ENCODE results near the gene PPA2.

DNA sequence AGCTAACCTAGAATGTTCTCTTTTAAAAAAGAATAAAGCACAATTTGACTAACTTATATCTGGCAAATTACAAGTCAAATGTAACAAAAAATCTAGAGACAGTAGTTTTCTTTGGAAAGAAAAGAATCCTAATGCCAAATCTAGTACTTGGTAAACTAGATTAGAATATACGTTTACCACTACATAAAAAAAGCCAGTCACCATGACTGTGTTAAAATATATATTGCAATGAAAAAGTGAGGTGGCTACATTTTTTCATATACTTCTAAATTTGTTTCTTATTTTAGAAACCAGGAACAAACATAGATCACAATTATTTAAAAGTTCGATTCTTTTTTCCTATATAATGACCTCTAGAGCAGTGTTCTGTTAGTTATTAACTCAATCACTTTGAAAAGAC, 29.6 kb upstream of the PPA2 start:
- TF ChIP-seq CTCF (IDR thresholded peaks at IDR 0.05), result no peak
- TF ChIP-seq POLR2AphosphoS5 (IDR thresholded peaks at IDR 0.05; ENCODE audit: insufficient read depth in 1 of 2, low read depth in 1 of 2), result no peak
- no peak for TF ChIP-seq POLR2A (IDR thresholded peaks at IDR 0.05)

All from vagina (tissue), 2 donors.